GM10248 (cell line): ENCODE results near the gene DNASE1L3.

ENCODE experiments used
- CTCF ChIA-PET: fragments of 300-600 bp; sonication (Branson Sonifier 250); formaldehyde crosslinking; extraction: SDS; loops from one replicate; lab custom pipeline; 2021; ENCODE audit warnings: antibody characterized with exemption; lab: Yijun Ruan, JAX
- POLR2A ChIA-PET: fragments of 350-650 bp; sonication (Branson Sonifier 250); formaldehyde crosslinking; extraction: SDS; loops from one replicate; lab custom pipeline; 2020; ENCODE audit warnings: antibody characterized with exemption; lab: Yijun Ruan, JAX
- DNase-seq: peaks from one replicate; pipeline ENCODE4 v3.0.0; 2012; ENCODE audit errors: extremely low spot score
- TF ChIP-seq, protein P1 (sequence below): IDR thresholded peaks from 2 replicates; pipeline ENCODE4 v1.5.1; 2012; ENCODE audit warnings: mild to moderate bottlenecking, low read depth; ENCODE audit errors: extremely low read depth, missing control alignments, control extremely low read depth

The DNASE1L3 gene

DNA sequence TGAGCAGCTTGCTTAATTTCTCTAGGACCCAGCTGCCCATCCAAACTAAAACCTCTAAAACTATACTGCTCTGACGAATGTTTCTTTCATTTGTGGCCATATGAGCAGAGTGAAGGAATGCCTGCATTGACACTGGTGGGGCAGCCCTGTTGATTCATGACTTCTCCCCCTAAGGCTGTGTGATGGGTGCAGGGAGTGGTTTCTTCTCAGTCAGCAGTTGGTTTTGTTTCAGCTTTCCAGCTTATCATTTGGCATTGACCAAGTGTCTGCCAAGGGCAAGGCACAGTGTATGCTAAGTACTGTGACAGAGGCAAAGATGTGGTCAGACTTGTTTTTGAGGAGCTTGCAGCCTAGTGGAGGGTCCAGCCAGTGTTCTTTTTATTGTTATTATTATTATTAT, 31.6 kb upstream of the DNASE1L3 start:
- no peak for DNase-seq
- ChIA-PET POLR2A (interaction anchor here (0.6 kb wide), 1 partner anchor 46 kb away, joined by 3 read pairs; no protein-coding TSS in a partner anchor), CTCF (interaction anchor here (0.7 to 3.6 kb wide), 8 partner anchors 9 to 65 kb away, joined by 3 to 13 read pairs (median 4); partner anchors contain the start of genes HTD2 and RPP14)
- TF ChIP-seq, protein P1, sequence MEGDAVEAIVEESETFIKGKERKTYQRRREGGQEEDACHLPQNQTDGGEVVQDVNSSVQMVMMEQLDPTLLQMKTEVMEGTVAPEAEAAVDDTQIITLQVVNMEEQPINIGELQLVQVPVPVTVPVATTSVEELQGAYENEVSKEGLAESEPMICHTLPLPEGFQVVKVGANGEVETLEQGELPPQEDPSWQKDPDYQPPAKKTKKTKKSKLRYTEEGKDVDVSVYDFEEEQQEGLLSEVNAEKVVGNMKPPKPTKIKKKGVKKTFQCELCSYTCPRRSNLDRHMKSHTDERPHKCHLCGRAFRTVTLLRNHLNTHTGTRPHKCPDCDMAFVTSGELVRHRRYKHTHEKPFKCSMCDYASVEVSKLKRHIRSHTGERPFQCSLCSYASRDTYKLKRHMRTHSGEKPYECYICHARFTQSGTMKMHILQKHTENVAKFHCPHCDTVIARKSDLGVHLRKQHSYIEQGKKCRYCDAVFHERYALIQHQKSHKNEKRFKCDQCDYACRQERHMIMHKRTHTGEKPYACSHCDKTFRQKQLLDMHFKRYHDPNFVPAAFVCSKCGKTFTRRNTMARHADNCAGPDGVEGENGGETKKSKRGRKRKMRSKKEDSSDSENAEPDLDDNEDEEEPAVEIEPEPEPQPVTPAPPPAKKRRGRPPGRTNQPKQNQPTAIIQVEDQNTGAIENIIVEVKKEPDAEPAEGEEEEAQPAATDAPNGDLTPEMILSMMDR, result no peak

DNA sequence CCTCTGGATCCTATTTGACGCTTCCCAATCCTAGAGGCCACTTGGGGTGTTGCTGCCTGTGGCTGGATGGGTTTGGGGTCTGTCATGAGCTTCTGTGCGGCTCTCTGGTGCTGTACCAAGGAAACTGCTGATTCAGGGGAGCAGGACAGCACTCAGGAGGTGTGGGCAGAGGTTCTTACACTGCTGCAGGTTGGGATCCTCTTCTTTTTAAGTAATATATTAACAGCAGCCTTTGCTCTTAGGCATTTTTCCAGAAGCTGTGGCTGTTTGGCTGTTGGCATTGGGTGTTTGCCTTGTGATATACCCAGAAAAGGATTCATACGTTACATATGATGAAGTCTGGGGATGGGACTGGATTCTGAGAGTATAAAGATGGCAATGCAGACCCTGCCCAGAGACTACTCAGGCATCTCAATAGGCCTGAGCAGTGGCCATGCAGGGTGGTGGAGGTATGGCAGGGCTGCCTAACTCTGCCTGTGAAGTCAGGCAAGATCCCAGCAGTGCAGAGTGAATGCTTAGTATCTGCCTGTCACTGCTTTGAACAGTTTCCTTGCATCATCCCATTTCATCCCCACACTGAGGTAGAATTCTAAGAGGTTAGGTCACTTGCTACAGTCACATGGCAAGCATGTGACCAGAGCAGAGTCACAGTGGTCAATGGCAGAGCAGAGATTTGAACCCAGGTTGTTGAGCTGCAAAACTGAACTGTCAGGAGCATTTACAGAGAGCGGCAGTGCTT, 30.7 kb upstream of the DNASE1L3 start:
- CTCF ChIA-PET, result interaction anchor here (0.7 to 3.6 kb wide), 7 partner anchors 8 to 65 kb away, joined by 3 to 13 read pairs (median 4); partner anchors contain the start of genes HTD2 and RPP14
- POLR2A ChIA-PET, result no interaction called here
- TF ChIP-seq, protein P1, result no peak
- no peak for DNase-seq

DNA sequence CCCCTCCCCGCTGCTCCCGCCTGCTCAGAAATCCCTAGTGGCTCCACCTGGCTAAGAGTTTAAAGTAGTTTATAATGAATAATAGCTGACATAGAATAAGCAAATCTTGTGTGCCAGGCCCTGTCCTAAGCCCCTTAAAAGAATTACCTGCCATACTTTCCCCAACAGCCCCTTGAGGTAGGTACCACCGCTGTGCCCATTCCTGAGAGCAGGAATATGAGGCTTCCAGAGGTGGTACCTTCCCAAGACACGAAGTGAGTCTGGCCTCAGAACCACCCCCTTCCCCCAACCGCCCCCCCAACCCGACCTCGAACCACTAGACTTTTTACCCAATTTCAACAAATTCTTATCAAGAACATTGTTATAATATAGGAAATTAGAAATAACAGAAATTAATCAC, 28.1 kb upstream of the DNASE1L3 start:
- TF ChIP-seq, protein P1, result no peak
- CTCF ChIA-PET, result interaction anchor here (0.7 to 14.1 kb wide), 9 partner anchors 8 to 68 kb away, joined by 3 to 188 read pairs (median 5); partner anchors contain the start of genes HTD2 and RPP14
- POLR2A ChIA-PET, result no interaction called here
- DNase-seq, result no peak

DNA sequence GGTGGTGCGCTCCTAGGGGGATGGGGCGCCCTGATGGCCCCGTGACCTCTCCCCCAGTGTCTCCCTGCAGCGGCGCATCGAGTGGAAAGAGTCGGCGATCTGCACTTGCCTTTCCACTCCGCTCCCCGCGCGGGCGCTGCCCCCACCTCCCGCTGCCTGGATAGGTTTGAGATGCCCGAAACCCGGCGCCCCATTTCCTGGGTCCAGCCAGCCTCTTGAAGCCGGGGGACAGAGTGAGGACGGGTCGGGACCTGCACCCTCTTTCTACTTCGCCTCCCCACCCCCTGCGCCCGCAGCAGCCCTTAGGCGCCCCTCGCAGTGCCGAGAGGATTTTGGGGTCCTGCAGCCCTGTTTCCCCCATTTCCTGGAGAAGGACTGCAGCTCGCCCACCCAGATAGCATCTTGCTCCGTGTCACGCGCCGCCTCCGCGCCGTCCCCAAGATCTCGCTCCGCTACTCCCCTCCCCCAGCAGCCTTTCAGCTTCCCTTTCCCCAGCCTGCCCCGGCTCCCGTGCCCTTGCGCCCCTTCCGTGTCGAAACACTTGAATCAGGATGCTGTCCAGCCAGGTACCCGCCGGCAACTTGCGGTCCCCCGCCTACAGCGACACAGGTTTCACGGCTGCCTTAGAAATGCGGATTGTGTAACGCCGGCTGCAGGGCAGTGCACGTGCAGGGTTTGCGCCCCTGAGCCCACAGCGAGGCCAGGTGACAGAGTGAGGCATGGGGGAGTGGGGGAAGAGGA, 27.3 kb upstream of the DNASE1L3 start:
- ChIA-PET POLR2A (no interaction called here), CTCF (interaction anchor here (0.6 to 14.1 kb wide), 9 partner anchors 13 to 311 kb away, joined by 3 to 188 read pairs (median 3); partner anchors contain the start of genes HTD2 and RPP14)
- TF ChIP-seq, protein P1, result no peak
- DNase-seq, result peak; percentile 38

DNA sequence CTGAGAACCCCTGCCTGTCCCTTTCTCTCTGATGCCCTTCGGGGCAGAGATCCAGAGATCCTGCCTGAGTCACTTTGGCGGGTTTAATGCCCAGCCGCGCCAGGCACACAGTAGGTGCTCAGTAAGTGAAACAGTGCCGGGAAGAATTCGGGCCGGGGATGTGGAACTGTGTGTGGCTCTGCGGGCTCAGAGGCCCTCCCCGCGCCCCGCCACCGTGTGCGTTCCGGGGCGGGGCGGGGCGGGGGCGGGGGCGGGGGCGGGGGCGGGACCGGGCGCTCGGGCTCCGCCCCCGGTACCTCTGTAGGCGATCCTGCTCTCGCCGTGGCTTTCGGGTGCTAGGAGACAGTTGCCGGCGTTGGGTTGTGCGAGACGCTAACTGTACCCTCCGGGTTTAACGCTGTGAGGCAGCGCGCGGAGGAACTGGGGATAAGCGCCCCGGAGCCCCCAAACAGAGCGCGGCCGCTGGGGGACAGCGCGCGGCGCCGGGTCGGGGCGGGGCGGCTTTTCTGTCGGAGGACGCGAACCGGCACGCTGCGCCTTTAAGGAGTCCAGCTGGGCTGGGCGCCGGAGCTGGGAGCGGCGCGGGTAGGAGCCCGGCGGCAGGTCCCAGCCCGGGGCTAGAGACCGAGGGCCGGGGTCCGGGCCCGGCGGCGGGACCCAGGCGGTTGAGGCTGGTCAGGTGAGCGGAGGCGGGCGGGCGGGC, 26.6 kb upstream of the DNASE1L3 start, which contains the start of gene ABHD6:
TSS of gene ABHD6 (plus strand) at position 555 of the 703 bp plus-strand sequence. CDS start 18,795 bp downstream, outside the sequence.
- CTCF ChIA-PET, result interaction anchor here (0.9 to 14.1 kb wide), 7 partner anchors 20 to 70 kb away, joined by 3 to 188 read pairs (median 5); partner anchors contain the start of genes HTD2 and RPP14
- TF ChIP-seq, protein P1, result peak; percentile 51
- POLR2A ChIA-PET, result no interaction called here
- peak; percentile 90 for DNase-seq
